ENCODE results near the gene GALNT15.

The GALNT15 gene

DNA sequence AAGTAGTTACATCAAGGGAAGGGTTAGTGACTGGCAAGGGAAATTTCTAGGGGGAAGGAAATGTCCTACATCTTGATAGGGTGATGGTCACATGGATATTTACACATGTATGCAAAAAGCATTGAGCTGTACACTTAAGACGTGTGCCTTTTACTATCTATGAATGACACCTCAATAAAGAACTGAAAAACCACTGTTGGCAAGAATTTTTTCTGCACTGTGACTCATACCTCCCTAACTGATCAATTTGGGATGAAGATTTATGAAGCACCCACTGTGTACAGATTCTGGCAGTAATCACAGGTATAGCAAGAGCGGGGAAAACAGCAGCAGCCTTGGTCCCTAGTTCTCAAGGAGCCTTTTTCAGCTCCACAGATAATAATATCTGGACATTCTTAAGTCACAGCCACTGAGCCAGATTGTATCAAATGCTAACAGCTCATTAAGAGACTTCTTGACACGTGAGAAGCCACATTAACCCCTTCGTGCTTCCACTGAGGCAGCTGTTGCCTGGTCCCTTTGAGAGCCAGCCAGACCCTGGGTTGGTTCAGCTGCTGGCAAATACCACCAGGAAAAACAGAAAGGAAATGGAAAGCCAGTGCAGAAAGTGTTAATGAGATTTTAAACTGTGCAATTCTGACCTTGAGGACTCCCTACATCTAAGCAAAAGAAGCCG is 32.0 kb upstream of the GALNT15 start:
- no peak overlapping the region for H3K27ac ChIP-seq (ENCODE audit: low read depth, low read length)
- no peak overlapping the region for H3K9ac ChIP-seq (ENCODE audit: low read length)
- H3K4me1 ChIP-seq (ENCODE audit: control insufficient read depth, insufficient read depth, low read length) = no peaks in the 10 kb centered on the region
- H3K4me3 ChIP-seq (ENCODE audit: low read length) = no peak overlapping the region
- H3K27me3 ChIP-seq (ENCODE audit: control insufficient read depth, insufficient read depth, low read length) = no peaks in the 10 kb centered on the region
- H3K36me3 ChIP-seq (ENCODE audit: control insufficient read depth, insufficient read depth, low read length) = no peaks in the 10 kb centered on the region

- peaks cover 11% of the 10 kb centered on the region for H3K4me1 ChIP-seq (ENCODE audit: control insufficient read depth, insufficient read depth, low read length)
- no peak overlapping the region for H3K27ac ChIP-seq (ENCODE audit: low read depth, low read length)
- no peak overlapping the region for H3K9ac ChIP-seq (ENCODE audit: low read length)
- H3K36me3 ChIP-seq (ENCODE audit: control insufficient read depth, insufficient read depth, low read length) = no peaks in the 10 kb centered on the region
- no peaks in the 10 kb centered on the region for H3K27me3 ChIP-seq (ENCODE audit: control insufficient read depth, insufficient read depth, low read length)
- no peak overlapping the region for H3K4me3 ChIP-seq (ENCODE audit: low read length)
Measured at GRCh38 chr3:16143861-16144447, 30.5 kb upstream of the GALNT15 start.

- no peak overlapping the region for H3K9ac ChIP-seq (ENCODE audit: low read length)
- no peaks in the 10 kb centered on the region for H3K36me3 ChIP-seq (ENCODE audit: control insufficient read depth, insufficient read depth, low read length)
- no peak overlapping the region for H3K4me3 ChIP-seq (ENCODE audit: low read length)
- H3K27me3 ChIP-seq (ENCODE audit: control insufficient read depth, insufficient read depth, low read length) = no peaks in the 10 kb centered on the region
- peaks cover 14% of the 10 kb centered on the region for H3K4me1 ChIP-seq (ENCODE audit: control insufficient read depth, insufficient read depth, low read length)
- no peak overlapping the region for H3K27ac ChIP-seq (ENCODE audit: low read depth, low read length)
Measured at GRCh38 chr3:16145176-16145575, 29.3 kb upstream of the GALNT15 start.

DNA sequence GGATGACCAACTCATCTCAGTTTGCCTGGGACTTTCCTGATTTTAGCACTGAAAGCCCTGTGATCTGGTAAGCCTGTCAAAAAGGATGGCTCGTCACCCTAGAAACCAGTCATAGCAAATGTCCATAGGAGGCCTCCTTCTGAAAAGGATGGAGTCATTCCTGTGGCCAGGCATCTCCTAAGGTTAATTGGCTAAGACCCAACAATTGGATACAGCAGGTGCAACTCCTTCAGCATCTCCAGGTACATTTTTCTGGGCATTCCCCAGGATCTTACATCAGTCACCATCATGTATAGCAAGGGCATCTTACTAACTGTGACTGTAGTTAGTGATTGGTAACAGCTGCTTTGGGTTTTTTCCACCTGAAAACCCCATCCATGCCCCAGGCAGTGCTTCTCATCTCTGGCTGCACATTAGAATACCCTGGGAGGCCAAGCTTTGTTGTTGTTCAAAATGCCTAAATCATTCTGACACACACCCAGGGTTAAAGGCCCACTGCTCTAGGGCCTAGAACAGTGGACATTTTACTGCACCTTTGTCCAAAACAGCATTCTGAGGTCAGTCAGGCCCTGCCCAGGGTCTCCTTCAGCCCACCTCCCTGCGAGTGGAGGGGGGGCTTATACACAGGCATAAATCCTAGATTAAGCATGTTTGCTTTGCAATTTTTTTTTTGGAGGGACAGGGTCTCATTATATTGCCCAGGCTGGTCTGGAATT is 28.3 kb upstream of the GALNT15 start:
- H3K36me3 ChIP-seq (ENCODE audit: control insufficient read depth, insufficient read depth, low read length) = no peaks in the 10 kb centered on the region
- H3K4me3 ChIP-seq (ENCODE audit: low read length) = no peak overlapping the region
- H3K9ac ChIP-seq (ENCODE audit: low read length) = no peak overlapping the region
- H3K27ac ChIP-seq (ENCODE audit: low read depth, low read length) = no peak overlapping the region
- H3K27me3 ChIP-seq (ENCODE audit: control insufficient read depth, insufficient read depth, low read length) = no peaks in the 10 kb centered on the region
- H3K4me1 ChIP-seq (ENCODE audit: control insufficient read depth, insufficient read depth, low read length) = peaks cover 14% of the 10 kb centered on the region

DNA sequence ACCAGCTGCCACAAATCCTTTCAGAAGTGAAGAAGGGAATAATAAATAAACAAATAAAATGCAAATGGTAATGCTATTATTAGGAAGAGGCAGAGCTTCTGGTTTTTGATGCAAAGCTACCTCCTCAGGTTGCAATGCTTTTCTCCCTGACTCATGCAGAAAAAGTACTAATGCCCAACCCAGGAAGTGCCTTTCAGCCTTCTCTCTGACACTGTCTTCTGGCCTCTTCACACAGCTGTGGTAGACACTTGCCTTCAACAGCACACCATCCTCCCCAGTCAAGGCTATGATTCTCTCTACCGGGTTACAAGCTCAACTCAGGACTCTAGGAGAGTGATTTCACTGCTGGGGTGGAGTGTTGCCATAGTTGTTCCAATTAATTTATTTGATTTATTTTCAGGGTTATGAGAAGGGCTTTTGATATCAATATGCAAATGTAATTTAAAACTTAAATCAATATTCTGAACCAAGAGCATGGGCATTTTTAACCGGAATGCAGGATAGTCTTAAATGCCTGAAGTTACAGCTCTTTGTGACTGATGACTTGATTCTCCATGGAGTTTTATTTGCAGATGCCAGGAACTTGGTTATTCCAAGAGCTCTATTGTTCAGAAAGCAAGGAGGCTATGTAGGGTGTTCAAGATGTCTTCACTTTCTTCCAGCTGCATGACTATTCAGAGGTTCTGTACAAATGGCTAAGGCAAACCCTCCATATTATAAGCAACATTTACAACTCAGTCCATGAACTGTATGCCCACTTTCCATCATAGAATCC is 27.1 kb upstream of the GALNT15 start:
- no peak overlapping the region for H3K9ac ChIP-seq (ENCODE audit: low read length)
- no peaks in the 10 kb centered on the region for H3K36me3 ChIP-seq (ENCODE audit: control insufficient read depth, insufficient read depth, low read length)
- no peak overlapping the region for H3K4me3 ChIP-seq (ENCODE audit: low read length)
- H3K27ac ChIP-seq (ENCODE audit: low read depth, low read length) = peak overlapping the region; percentile 77
- peaks cover 14% of the 10 kb centered on the region for H3K4me1 ChIP-seq (ENCODE audit: control insufficient read depth, insufficient read depth, low read length)
- H3K27me3 ChIP-seq (ENCODE audit: control insufficient read depth, insufficient read depth, low read length) = no peaks in the 10 kb centered on the region

GRCh38 chr3:16148213-16148612 is 26.3 kb upstream of the GALNT15 start:
- Histone ChIP-seq H3K4me1 (ENCODE audit: control insufficient read depth, insufficient read depth, low read length) (peaks cover 14% of the 10 kb centered on the region), H3K36me3 (ENCODE audit: control insufficient read depth, insufficient read depth, low read length) (no peaks in the 10 kb centered on the region), H3K27ac (ENCODE audit: low read depth, low read length) (peak overlapping the region; percentile 77), H3K9ac (ENCODE audit: low read length) (no peak overlapping the region), H3K27me3 (ENCODE audit: control insufficient read depth, insufficient read depth, low read length) (no peaks in the 10 kb centered on the region), H3K4me3 (ENCODE audit: low read length) (no peak overlapping the region)

GRCh38 chr3:16148783-16149182 is 25.7 kb upstream of the GALNT15 start:
- Histone ChIP-seq H3K36me3 (ENCODE audit: control insufficient read depth, insufficient read depth, low read length) (no peaks in the 10 kb centered on the region), H3K27me3 (ENCODE audit: control insufficient read depth, insufficient read depth, low read length) (no peaks in the 10 kb centered on the region), H3K4me1 (ENCODE audit: control insufficient read depth, insufficient read depth, low read length) (peaks cover 14% of the 10 kb centered on the region), H3K27ac (ENCODE audit: low read depth, low read length) (peak overlapping the region; percentile 77), H3K9ac (ENCODE audit: low read length) (no peak overlapping the region), H3K4me3 (ENCODE audit: low read length) (no peak overlapping the region)

DNA sequence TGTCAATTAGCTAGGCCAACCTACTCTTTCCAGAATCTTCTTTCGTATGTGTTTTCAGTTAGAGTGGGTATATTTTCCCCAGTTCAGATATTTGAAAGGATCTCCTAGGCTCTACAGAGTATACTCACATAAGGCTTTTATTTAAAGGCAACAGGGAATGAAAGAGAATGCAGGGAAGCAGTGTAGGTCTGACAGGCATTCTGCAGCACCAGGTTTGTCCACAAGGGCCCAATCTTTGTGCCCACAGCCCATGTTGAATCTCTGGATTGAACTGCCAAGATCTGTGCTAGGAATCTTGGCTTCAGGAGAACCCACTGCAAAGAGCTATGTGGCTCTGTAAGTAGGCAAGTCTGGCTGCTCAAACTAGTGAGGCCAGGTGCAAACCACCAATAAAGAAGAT is 24.2 kb upstream of the GALNT15 start:
- no peak overlapping the region for H3K27ac ChIP-seq (ENCODE audit: low read depth, low read length)
- H3K9ac ChIP-seq (ENCODE audit: low read length) = no peak overlapping the region
- no peak overlapping the region for H3K4me3 ChIP-seq (ENCODE audit: low read length)
- H3K4me1 ChIP-seq (ENCODE audit: control insufficient read depth, insufficient read depth, low read length) = peaks cover 14% of the 10 kb centered on the region
- H3K36me3 ChIP-seq (ENCODE audit: control insufficient read depth, insufficient read depth, low read length) = no peaks in the 10 kb centered on the region
- no peaks in the 10 kb centered on the region for H3K27me3 ChIP-seq (ENCODE audit: control insufficient read depth, insufficient read depth, low read length)

- H3K9ac ChIP-seq (ENCODE audit: low read length) = no peak overlapping the region
- H3K36me3 ChIP-seq (ENCODE audit: control insufficient read depth, insufficient read depth, low read length) = no peaks in the 10 kb centered on the region
- H3K4me1 ChIP-seq (ENCODE audit: control insufficient read depth, insufficient read depth, low read length) = peaks cover 14% of the 10 kb centered on the region
- H3K27ac ChIP-seq (ENCODE audit: low read depth, low read length) = no peak overlapping the region
- H3K27me3 ChIP-seq (ENCODE audit: control insufficient read depth, insufficient read depth, low read length) = no peaks in the 10 kb centered on the region
- no peak overlapping the region for H3K4me3 ChIP-seq (ENCODE audit: low read length)
Measured at GRCh38 chr3:16151109-16151508, 23.4 kb upstream of the GALNT15 start.

DNA sequence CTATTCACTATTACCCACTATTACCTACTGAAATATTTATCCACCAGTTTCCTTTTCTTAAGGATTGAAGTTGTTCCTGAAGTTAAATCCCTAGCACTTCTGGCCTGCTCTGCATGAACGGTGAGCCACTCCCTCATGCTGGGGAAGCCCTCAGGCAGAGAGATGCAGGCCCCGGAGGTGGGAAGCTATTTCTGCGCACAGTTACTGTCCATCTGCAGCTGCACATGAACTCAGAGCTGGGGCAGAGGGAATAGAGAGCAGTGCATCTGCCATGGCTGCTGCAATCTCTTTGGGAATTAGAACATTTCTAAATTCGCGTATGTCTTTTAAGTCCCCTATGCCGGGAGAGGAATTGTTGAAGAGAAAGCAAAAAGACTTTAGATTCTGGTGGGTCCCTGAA is 6.3 kb upstream of the GALNT15 start:
- H3K9ac ChIP-seq (ENCODE audit: low read length) = no peak overlapping the region
- no peak overlapping the region for H3K4me3 ChIP-seq (ENCODE audit: low read length)
- no peak overlapping the region for H3K27ac ChIP-seq (ENCODE audit: low read depth, low read length)
- H3K36me3 ChIP-seq (ENCODE audit: control insufficient read depth, insufficient read depth, low read length) = no peaks in the 10 kb centered on the region
- no peaks in the 10 kb centered on the region for H3K27me3 ChIP-seq (ENCODE audit: control insufficient read depth, insufficient read depth, low read length)
- no peaks in the 10 kb centered on the region for H3K4me1 ChIP-seq (ENCODE audit: control insufficient read depth, insufficient read depth, low read length)

DNA sequence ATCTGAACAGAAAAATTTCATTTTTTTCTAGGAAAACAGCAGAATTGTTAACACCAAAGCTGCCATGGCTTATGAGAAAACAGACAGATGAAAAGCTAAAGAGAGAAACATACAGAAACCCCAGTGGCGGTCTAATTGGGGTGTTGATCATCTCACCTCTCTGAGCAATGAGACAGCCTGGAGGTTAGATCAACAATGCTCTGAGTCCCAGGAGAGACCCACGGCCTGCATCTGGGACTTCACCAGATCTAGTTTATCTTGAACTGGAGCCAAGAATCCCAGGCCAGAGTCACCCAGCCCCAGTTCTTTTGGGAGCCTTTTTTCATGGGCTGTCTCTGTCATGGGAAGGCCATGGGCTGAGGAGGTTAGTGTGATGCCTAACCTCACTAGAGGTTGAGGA is 3.5 kb upstream of the GALNT15 start:
- H3K4me1 ChIP-seq (ENCODE audit: control insufficient read depth, insufficient read depth, low read length) = peaks cover 14% of the 10 kb centered on the region
- H3K9ac ChIP-seq (ENCODE audit: low read length) = no peak overlapping the region
- H3K4me3 ChIP-seq (ENCODE audit: low read length) = no peak overlapping the region
- no peak overlapping the region for H3K27ac ChIP-seq (ENCODE audit: low read depth, low read length)
- no peaks in the 10 kb centered on the region for H3K27me3 ChIP-seq (ENCODE audit: control insufficient read depth, insufficient read depth, low read length)
- H3K36me3 ChIP-seq (ENCODE audit: control insufficient read depth, insufficient read depth, low read length) = no peaks in the 10 kb centered on the region

DNA sequence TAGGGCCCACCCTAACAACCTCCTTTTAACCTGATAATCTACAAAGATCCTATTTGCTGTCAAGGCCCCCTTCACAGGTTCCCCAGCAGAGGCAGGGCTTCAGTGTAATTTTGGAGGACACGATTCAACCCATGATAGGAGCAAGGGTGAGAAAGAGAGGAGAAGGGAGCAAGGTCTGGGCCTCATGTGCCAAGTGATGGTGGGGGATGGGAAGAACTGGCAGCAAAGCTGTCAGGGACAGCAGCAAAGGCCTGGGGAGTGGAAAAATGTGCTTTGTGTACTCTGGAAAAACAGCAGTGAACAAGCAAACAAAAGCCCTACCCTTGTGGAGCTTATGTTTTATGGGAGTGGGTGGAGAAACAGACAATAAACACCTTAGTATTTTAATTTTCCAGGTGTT is 2.7 kb upstream of the GALNT15 start:
- no peaks in the 10 kb centered on the region for H3K36me3 ChIP-seq (ENCODE audit: control insufficient read depth, insufficient read depth, low read length)
- H3K4me3 ChIP-seq (ENCODE audit: low read length) = no peak overlapping the region
- no peaks in the 10 kb centered on the region for H3K27me3 ChIP-seq (ENCODE audit: control insufficient read depth, insufficient read depth, low read length)
- no peak overlapping the region for H3K27ac ChIP-seq (ENCODE audit: low read depth, low read length)
- H3K9ac ChIP-seq (ENCODE audit: low read length) = no peak overlapping the region
- peaks cover 14% of the 10 kb centered on the region for H3K4me1 ChIP-seq (ENCODE audit: control insufficient read depth, insufficient read depth, low read length)
